GM18951 (cell line): ENCODE results near the gene OTUB2.

Experiments used
- POLR2A ChIP-seq: IDR thresholded peaks from 4 replicates; pipeline ENCODE4 v1.6.1; 2011; ENCODE audit warnings: mild to moderate bottlenecking; ENCODE audit not compliant: insufficient read length, insufficient read depth; ENCODE audit errors: extremely low read depth
- in situ Hi-C: fragments of 300-500 bp; cut with MboI; formaldehyde crosslinking; loops from one replicate; pipeline ENCODE4 v1.12.0; 2022; ENCODE audit warnings: low sequenced_read_pairs, mixed read lengths, inconsistent platforms; ENCODE audit not compliant: unreplicated experiment

OTUB2 gene

GRCh38 chr14:94030571-94030970, 4.4 kb downstream of the OTUB2 start:
- in situ Hi-C loops: loop anchor here (10.0 kb wide), 1 partner anchor 104 kb away; no protein-coding TSS in a partner anchor

DNA sequence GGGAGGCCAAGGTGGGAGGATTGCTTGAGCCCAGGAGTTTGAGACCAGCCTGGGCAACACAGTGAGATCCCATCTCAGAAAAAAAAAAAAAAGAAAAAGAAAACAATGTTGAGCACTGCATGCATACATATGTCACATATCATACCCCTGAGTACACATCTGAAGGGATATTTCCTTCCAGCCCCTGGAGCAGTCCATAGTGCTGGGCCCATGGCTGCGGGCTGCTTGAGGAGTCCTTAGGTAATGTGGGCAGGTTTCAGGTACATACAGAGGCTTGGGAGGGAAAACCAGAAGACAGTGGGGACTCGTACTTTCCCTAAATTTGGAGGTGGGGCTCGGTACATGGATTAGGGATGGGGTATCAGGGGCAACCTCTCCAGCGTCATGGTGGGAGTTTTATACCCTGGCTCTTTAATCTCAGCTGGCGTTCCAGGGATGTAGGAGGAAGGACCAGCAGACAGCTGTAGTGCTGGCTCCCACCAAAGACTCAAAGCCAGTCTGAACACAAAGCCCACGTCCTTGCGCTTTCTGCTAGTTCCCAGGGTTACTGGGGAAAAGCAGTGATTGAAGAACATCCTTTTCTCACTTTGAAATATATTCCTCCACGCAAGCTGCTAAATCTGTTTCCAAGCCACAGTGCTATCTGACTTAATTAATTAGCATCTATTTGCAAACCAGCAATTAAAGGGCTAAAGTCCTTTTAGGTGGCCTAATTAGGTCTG, 5.2 kb downstream of the OTUB2 start:
- no peak for TF ChIP-seq POLR2A
- in situ Hi-C loops: loop anchor here (10.0 kb wide), 1 partner anchor 103 kb away; no protein-coding TSS in a partner anchor

More at GRCh38 chr14:94030571-94030970, 4.4 kb downstream of the OTUB2 start:
- TF ChIP-seq POLR2A: no peak

DNA sequence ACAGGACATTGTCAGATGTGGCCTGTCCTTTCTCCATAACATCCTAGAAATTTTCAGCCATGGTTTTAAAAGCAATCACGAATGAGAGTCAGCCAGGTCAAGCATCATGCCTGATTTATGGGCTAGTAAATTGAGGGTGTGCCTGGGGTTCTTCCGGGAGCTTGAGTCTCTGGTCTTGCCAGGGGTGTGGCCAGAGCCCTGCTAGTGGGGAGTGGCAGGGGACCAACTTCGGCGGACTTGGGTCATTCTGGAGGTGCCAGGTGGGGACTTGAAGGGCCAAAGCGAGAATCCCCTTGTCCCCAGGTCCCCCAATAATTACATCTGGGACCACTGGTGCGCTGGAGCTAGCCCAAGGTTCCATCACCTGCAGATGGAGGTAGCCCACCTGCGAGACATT, 5.7 kb downstream of the OTUB2 start:
- in situ Hi-C loops: loop anchor here (10.0 kb wide), 1 partner anchor 103 kb away; no protein-coding TSS in a partner anchor
- no peak for TF ChIP-seq POLR2A

DNA sequence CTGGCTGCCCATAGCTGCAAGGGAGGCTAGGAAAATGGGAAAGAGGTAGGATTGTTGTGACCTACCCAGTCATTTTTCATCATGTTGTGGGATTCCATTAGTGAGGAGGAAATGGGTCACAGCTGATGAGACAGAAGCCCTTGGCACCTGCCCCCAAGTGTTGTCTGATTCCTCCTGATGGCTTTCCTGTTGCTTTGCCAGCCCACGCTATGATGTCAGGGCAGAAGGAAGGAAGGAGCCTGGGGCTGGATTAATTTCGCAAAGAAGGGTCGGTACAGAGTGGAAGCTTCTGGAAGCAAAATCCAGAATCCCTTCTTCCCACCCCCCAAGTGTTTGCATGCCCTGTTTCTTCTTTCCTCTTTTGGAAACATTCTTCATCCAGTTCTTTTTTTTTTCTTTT, 8.7 kb downstream of the OTUB2 start:
- in situ Hi-C loops: loop anchor here (10.0 kb wide), 1 partner anchor 100 kb away; no protein-coding TSS in a partner anchor
- no peak for TF ChIP-seq POLR2A

GRCh38 chr14:94036313-94037167, 10.4 kb downstream of the OTUB2 start:
- in situ Hi-C loops: loop anchor here (10.0 kb wide), 1 partner anchor 98 kb away; no protein-coding TSS in a partner anchor
- TF ChIP-seq POLR2A: no peak

GRCh38 chr14:94037954-94038353, 11.8 kb downstream of the OTUB2 start:
- in situ Hi-C loops: loop anchor here (10.0 kb wide), 1 partner anchor 97 kb away; no protein-coding TSS in a partner anchor
- no peak for TF ChIP-seq POLR2A

DNA sequence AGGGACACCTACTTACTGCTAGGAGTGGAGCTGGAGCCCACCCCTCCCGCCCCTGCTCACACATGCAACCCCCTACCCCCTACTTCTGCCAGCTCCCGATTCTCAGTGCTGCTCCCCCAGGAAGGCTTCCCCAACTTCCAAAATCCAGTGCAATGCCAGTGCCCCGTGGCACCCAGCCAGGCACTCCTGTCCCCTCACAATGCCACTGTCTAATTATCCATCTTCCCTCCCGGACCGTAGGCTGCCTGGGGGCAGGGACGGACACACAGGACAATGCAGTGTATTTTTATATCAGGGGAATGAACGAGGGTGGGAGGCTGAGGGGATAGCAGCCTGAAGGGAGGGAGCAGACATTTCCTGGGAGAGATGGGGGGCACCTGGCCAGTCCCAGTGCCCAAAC, 12.4 kb downstream of the OTUB2 start:
- in situ Hi-C loops: loop anchor here (10.0 kb wide), 1 partner anchor 96 kb away; no protein-coding TSS in a partner anchor
- TF ChIP-seq POLR2A: no peak

DNA sequence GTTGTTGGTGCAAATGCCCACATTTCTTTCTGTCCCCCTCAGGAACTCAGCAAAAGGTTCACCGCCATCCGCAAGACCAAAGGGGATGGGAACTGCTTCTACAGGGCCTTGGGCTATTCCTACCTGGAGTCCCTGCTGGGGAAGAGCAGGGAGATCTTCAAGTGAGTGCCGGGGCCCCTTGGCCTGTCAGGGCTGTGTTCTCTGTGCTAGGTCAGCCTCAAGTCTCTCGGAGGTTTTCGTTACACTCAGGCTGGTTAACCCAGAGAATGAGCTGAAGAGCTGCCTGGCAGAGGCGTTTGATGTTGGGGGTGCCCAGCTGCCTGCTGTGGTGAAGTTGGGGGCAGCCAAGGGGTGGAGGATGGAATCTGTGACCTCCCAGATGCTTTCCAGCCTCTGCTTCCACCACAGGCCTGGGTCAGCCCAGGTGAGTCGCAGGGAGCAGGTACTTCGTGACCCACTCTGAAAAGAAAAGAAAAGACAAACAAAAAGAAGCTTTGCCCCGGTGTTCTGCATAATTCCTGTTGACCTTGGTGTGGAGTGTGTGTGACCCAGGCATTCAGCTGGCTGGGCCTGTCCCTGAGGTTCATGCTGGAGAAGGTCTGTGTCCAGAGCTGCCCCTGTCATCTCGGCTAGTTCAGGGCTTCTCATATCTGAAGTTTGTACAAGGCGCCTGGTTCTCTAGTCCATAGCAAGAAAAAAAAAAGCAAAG, 12.9 kb downstream of the OTUB2 start:
- in situ Hi-C loops: loop anchor here (10.0 kb wide), 1 partner anchor 96 kb away; no protein-coding TSS in a partner anchor
- no peak for TF ChIP-seq POLR2A

DNA sequence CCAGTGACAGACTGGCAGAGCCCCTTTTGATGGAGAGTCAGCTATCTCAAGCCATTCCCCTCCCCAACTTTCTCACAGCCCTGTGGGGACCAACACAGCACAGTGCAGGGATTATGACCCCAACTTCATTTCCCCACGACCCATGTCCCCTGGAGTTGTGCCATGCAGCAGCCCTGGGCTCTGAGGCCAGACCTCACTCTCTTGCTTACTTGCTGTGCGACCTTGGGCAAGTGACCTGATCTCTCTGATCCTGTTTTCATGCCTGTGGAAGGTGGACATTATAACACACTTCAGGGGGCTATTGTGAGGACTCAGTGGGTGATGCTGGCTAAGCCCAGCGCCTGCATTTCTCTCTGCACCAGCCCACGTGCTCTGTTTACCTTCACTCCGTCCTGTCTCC, 14.1 kb downstream of the OTUB2 start:
- in situ Hi-C loops: no loop called here
- no peak for TF ChIP-seq POLR2A

DNA sequence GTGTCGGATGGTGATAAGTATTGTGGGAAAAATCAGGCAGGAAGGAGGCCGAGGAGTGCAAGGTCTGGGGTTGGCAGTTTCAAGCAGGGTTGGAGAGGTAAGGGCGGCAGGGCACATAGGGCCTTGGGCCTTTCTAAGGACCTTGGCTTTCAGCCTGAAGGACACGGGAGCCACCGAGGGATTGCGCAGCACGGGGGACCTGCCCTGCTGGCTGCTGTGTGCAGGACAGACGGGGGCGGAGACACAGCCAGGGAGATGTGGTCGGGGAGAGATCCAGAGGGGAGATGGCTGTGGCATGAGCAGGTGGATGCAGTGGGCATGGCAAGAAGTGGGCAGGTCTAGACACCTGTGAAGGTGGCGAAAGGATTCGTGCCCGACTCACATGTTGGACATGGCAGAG, 14.7 kb downstream of the OTUB2 start:
- in situ Hi-C loops: no loop called here
- no peak for TF ChIP-seq POLR2A

GRCh38 chr14:94041551-94042346, 15.6 kb downstream of the OTUB2 start:
- TF ChIP-seq POLR2A: no peak
- in situ Hi-C loops: no loop called here

- in situ Hi-C loops: no loop called here
- no peak for TF ChIP-seq POLR2A
Observed at GRCh38 chr14:94042433-94043091, 16.4 kb downstream of the OTUB2 start.
